ENCODE data around the gene BRINP2. TPM values are rescaled to one million over a fixed set of nuclear protein-coding genes. Genes with fewer than 3 reads are reported as not detected.
A peak's percentile ranks its signal among the peaks of the same experiment; 100 is the strongest.

The BRINP2 gene
- polyA plus RNA-seq, 1 donor (not counting 4 experiments of a cell fraction or from before 2014, with no cell fraction given) = not detected

GRCh38 chr1:177252877-177253276 lies 82.1 kb downstream of the BRINP2 start:
- no peaks in the 10 kb centered on the region for H3K9me3 ChIP-seq (ENCODE audit: control insufficient read depth, low read depth, low read length)
- H3K79me2 ChIP-seq (ENCODE audit: control insufficient read depth, insufficient read depth, low read length) = no peaks in the 10 kb centered on the region
- H3K9me1 ChIP-seq (ENCODE audit: control insufficient read depth, extremely low read depth, insufficient read depth, low read length) = no peaks in the 10 kb centered on the region
- H3K27ac ChIP-seq (ENCODE audit: control insufficient read depth, insufficient read depth, low read length) = no peak overlapping the region
- no peak for DNase-seq (ENCODE audit: low read depth, low spot score)
- no peak overlapping the region for H2AFZ ChIP-seq (ENCODE audit: control insufficient read depth, low read length)
- dilution Hi-C loops (cut with MboI; ENCODE audit: extremely low pct_ligation_motif_present, low sequenced_read_pairs) = loop anchor here (25.0 kb wide), 1 partner anchor 684 kb away; no protein-coding TSS in a partner anchor
- no peaks in the 10 kb centered on the region for H3K27me3 ChIP-seq (ENCODE audit: control insufficient read depth, extremely low read depth, insufficient read depth, low read length)
- TF ChIP-seq EZH2 (IDR thresholded peaks at IDR 0.05; ENCODE audit: low read length) (no peak), CTCF (optimal IDR thresholded peaks at IDR 0.05 in 1 of 3, IDR thresholded peaks at IDR 0.05 in 1 of 3, conservative IDR thresholded peaks at IDR 0.05 in 1 of 3; ENCODE audit: extremely low read depth in 1 of 3, insufficient read depth in 2 of 3, low read length in 3 of 3) (no peak)
- no peaks in the 10 kb centered on the region for H3K36me3 ChIP-seq (ENCODE audit: control insufficient read depth in 2 of 2, extremely low read depth in 1 of 2, insufficient read depth in 2 of 2, low read length in 2 of 2)
- H3K4me2 ChIP-seq (ENCODE audit: control insufficient read depth, extremely low read depth, insufficient read depth, low read depth, low read length) = no peak overlapping the region
- H4K20me1 ChIP-seq (ENCODE audit: control insufficient read depth, extremely low read depth, insufficient read depth, low read length) = no peaks in the 10 kb centered on the region
- no peak for FAIRE-seq
- H3K4me3 ChIP-seq (ENCODE audit: control insufficient read depth in 2 of 3, extremely low read depth in 1 of 3, insufficient read depth in 2 of 3, low read depth in 1 of 3, low read length in 3 of 3) = no peak overlapping the region
- H3K4me1 ChIP-seq (ENCODE audit: control insufficient read depth, extremely low read depth, insufficient read depth, low read length) = peaks cover 23% of the 10 kb centered on the region
- no peak overlapping the region for H3K9ac ChIP-seq (ENCODE audit: control insufficient read depth, extremely low read depth, insufficient read depth, low read length)

GRCh38 chr1:177255411-177255810 lies 84.7 kb downstream of the BRINP2 start:
- FAIRE-seq (peak; percentile 95), DNase-seq (ENCODE audit: low read depth, low spot score) (peak; percentile 86)
- H3K79me2 ChIP-seq (ENCODE audit: control insufficient read depth, insufficient read depth, low read length) = no peaks in the 10 kb centered on the region
- dilution Hi-C loops (cut with MboI; ENCODE audit: extremely low pct_ligation_motif_present, low sequenced_read_pairs) = loop anchor here (25.0 kb wide), 1 partner anchor 682 kb away; no protein-coding TSS in a partner anchor
- TF ChIP-seq EZH2 (IDR thresholded peaks at IDR 0.05; ENCODE audit: low read length) (no peak), CTCF (optimal IDR thresholded peaks at IDR 0.05 in 1 of 3, IDR thresholded peaks at IDR 0.05 in 1 of 3, conservative IDR thresholded peaks at IDR 0.05 in 1 of 3; ENCODE audit: extremely low read depth in 1 of 3, insufficient read depth in 2 of 3, low read length in 3 of 3) (no peak)
- H3K4me2 ChIP-seq (ENCODE audit: control insufficient read depth, extremely low read depth, insufficient read depth, low read depth, low read length) = peak overlapping the region; percentile 68
- no peaks in the 10 kb centered on the region for H3K9me1 ChIP-seq (ENCODE audit: control insufficient read depth, extremely low read depth, insufficient read depth, low read length)
- H3K4me3 ChIP-seq (ENCODE audit: control insufficient read depth in 2 of 3, extremely low read depth in 1 of 3, insufficient read depth in 2 of 3, low read depth in 1 of 3, low read length in 3 of 3) = no peak overlapping the region
- H3K36me3 ChIP-seq (ENCODE audit: control insufficient read depth in 2 of 2, extremely low read depth in 1 of 2, insufficient read depth in 2 of 2, low read length in 2 of 2) = no peaks in the 10 kb centered on the region
- H3K27ac ChIP-seq (ENCODE audit: control insufficient read depth, insufficient read depth, low read length) = peak overlapping the region; percentile 75
- peak overlapping the region; percentile 41 for H3K9ac ChIP-seq (ENCODE audit: control insufficient read depth, extremely low read depth, insufficient read depth, low read length)
- peaks cover 23% of the 10 kb centered on the region for H3K4me1 ChIP-seq (ENCODE audit: control insufficient read depth, extremely low read depth, insufficient read depth, low read length)
- H4K20me1 ChIP-seq (ENCODE audit: control insufficient read depth, extremely low read depth, insufficient read depth, low read length) = no peaks in the 10 kb centered on the region
- H2AFZ ChIP-seq (ENCODE audit: control insufficient read depth, low read length) = peak overlapping the region; percentile 19
- no peaks in the 10 kb centered on the region for H3K27me3 ChIP-seq (ENCODE audit: control insufficient read depth, extremely low read depth, insufficient read depth, low read length)
- H3K9me3 ChIP-seq (ENCODE audit: control insufficient read depth, low read depth, low read length) = no peaks in the 10 kb centered on the region

Measured in keratinocyte (primary cell).